T-cell (primary cell): ENCODE data around the gene PDE10A. TPM values are rescaled to one million over a fixed set of nuclear protein-coding genes. Genes with fewer than 3 reads are reported as not detected.

ENCODE experiments used
- ATAC-seq, 4 experiments: fragments of 200-7000 bp in 3 of 4; fragments of 150-1000 bp in 1 of 4; cut with Tn5 transposase; replicated peaks in 1 of 4; 1 replicate in 3 of 4; 2 replicates in 1 of 4; pipeline ENCODE4 v1.10.0; 2021; ENCODE audit warnings: moderate library complexity in 3 of 4, mild to moderate bottlenecking in 2 of 4, moderate number of reproducible peaks in 1 of 4
- CTCF ChIA-PET, 2 donors: fragments of 300-600 bp; sonication (Branson Sonifier 250); formaldehyde crosslinking; loops; one replicate each; lab custom pipeline; 2022; ENCODE audit warnings: antibody characterized with exemption in 2 of 2; lab: Charles Lee
- POLR2A ChIA-PET, 2 donors: fragments of 300-600 bp; sonication (Branson Sonifier 250); formaldehyde crosslinking; loops; one replicate each; lab custom pipeline; 2022; ENCODE audit warnings: antibody characterized with exemption in 2 of 2; lab: Charles Lee
- DNase-seq, 35 experiments: peaks; one replicate each; pipeline versions ENCODE4 v3.0.0 to v3.0.0-alpha.2; 2013 to 2023
- H3K27ac ChIP-seq: one replicate; pipeline ENCODE4 v1.5.1; 2013; ENCODE audit warnings: low read length
- H3K27me3 ChIP-seq, 2 experiments: replicated peaks in 1 of 2; 1 replicate in 1 of 2; 2 replicates in 1 of 2; pipeline versions ENCODE4 v1.6.1 to v1.7.0; 2013; ENCODE audit warnings: low read length in 1 of 2, mixed read lengths in 1 of 2; ENCODE audit not compliant: control insufficient read depth in 2 of 2, insufficient read depth in 2 of 2; ENCODE audit errors: extremely low read depth in 1 of 2
- H3K36me3 ChIP-seq, 2 donors: 1 replicate in 1 of 2; 2 replicates in 1 of 2; pipeline versions ENCODE4 v1.6.1 to v1.7.0; 2013; ENCODE audit warnings: low read length in 1 of 2; ENCODE audit not compliant: control insufficient read depth in 2 of 2, insufficient read depth in 1 of 2; ENCODE audit errors: extremely low read depth in 1 of 2
- H3K4me1 ChIP-seq, 2 experiments: 1 replicate in 1 of 2; 2 replicates in 1 of 2; pipeline versions ENCODE4 v1.6.1 to v1.7.0; 2013; ENCODE audit warnings: low read length in 2 of 2, mixed read lengths in 1 of 2; ENCODE audit not compliant: insufficient read depth in 2 of 2, control insufficient read depth in 1 of 2; ENCODE audit errors: extremely low read depth in 1 of 2
- H3K4me3 ChIP-seq, 2 donors: 1 replicate in 1 of 2; 2 replicates in 1 of 2; pipeline versions ENCODE4 v1.5.1 to v1.7.0; 2013; ENCODE audit warnings: mild to moderate bottlenecking in 2 of 2, low read length in 1 of 2, moderate library complexity in 1 of 2; ENCODE audit not compliant: control insufficient read depth in 1 of 2; ENCODE audit errors: extremely low read depth in 1 of 2
- H3K9me3 ChIP-seq: 2 replicates; pipeline ENCODE4 v1.7.0; 2013
- H3K27ac Mint-ChIP-seq, 2 donors: one replicate each; pipeline ENCODE4 v1.8.0; 2020 to 2021; ENCODE audit warnings: mild to moderate bottlenecking in 2 of 2, mixed read lengths in 2 of 2
- H3K27me3 Mint-ChIP-seq, 2 donors: one replicate each; pipeline ENCODE4 v1.8.0; 2021 to 2022; ENCODE audit warnings: mixed read lengths in 2 of 2
- H3K36me3 Mint-ChIP-seq: one replicate; pipeline ENCODE4 v1.8.0; 2021; ENCODE audit warnings: mixed read lengths
- H3K4me1 Mint-ChIP-seq, 3 donors: one replicate each; pipeline ENCODE4 v1.8.0; 2020 to 2022; ENCODE audit warnings: mixed read lengths in 3 of 3, mild to moderate bottlenecking in 1 of 3
- H3K4me3 Mint-ChIP-seq, 3 donors: one replicate each; pipeline ENCODE4 v1.8.0; 2020 to 2022; ENCODE audit warnings: mild to moderate bottlenecking in 3 of 3, mixed read lengths in 3 of 3, moderate library complexity in 3 of 3
- H3K9me3 Mint-ChIP-seq, 3 donors: one replicate each; pipeline ENCODE4 v1.8.0; 2020 to 2022; ENCODE audit warnings: mixed read lengths in 3 of 3
- WGBS: methylation state at CpG from one replicate; pipeline ENCODE4 v1.1.5; 2013; ENCODE audit warnings: missing lambda C conversion rate; ENCODE audit not compliant: insufficient coverage; 5-methylcytosine and 5-hydroxymethylcytosine counted together
- total RNA-seq, 35 experiments: library from RNA in 6 of 35; stranded (reverse) in 6 of 35; fragments of 120-200 nt in 1 of 35; gene quantifications; one replicate each; pipeline versions ENCODE4 v1.2.1 to v1.2.4 and lab custom pipeline; 2013 to 2026

PDE10A gene
- total RNA-seq, 5 donors from 2014 or later (not counting 1 experiment from before 2014, with no cell fraction given): 0.12 TPM; not detected in 4

GRCh38 chr6:165552248-165552736, 110.7 kb downstream of the PDE10A start:
- Histone ChIP-seq H3K27ac (no peak overlapping the region), H3K4me3 (no peak overlapping the region), H3K36me3 (no peaks in the 10 kb centered on the region), H3K9me3 (no peaks in the 10 kb centered on the region), H3K4me1 (no peaks in the 10 kb centered on the region), H3K27me3 (no peaks in the 10 kb centered on the region)
- Mint-ChIP-seq H3K36me3 (no peaks in the 10 kb centered on the region), H3K27me3 (no peaks in the 10 kb centered on the region), H3K4me1 (no peaks in the 10 kb centered on the region), H3K9me3 (peaks cover 4 to 15% (median 4%) of the 10 kb centered on the region in 3 donors), H3K27ac (no peak overlapping the region), H3K4me3 (no peak overlapping the region)
- DNase-seq: no peak
- ChIA-PET CTCF (no interaction called here), POLR2A (no interaction called here)
- ATAC-seq: no peak
- WGBS: 80% methylated on average over 1 of the region's 5 CpGs

- no peaks in the 10 kb centered on the region for H3K9me3 ChIP-seq
- no peaks in the 10 kb centered on the region for H3K36me3 ChIP-seq
- no peaks in the 10 kb centered on the region for H3K27me3 ChIP-seq
- H3K27ac ChIP-seq: no peak overlapping the region
- H3K27me3 Mint-ChIP-seq: no peaks in the 10 kb centered on the region
- WGBS: 90% methylated on average over 2 of the region's 3 CpGs
- no peak for ATAC-seq
- POLR2A ChIA-PET: no interaction called here
- no peaks in the 10 kb centered on the region for H3K36me3 Mint-ChIP-seq
- CTCF ChIA-PET: no interaction called here
- DNase-seq: no peak
- no peaks in the 10 kb centered on the region for H3K4me1 ChIP-seq
- peaks cover 2 to 15% (median 4%) of the 10 kb centered on the region in 3 donors for H3K9me3 Mint-ChIP-seq
- H3K4me3 Mint-ChIP-seq: no peak overlapping the region
- no peak overlapping the region for H3K27ac Mint-ChIP-seq
- no peaks in the 10 kb centered on the region for H3K4me1 Mint-ChIP-seq
- no peak overlapping the region for H3K4me3 ChIP-seq
These were observed 111.2 kb downstream of the PDE10A start for GRCh38 chr6:165551828-165552227.

- DNase-seq: no peak
- Mint-ChIP-seq H3K27ac (no peak overlapping the region), H3K9me3 (no peaks in the 10 kb centered on the region), H3K27me3 (no peaks in the 10 kb centered on the region), H3K4me3 (no peak overlapping the region), H3K4me1 (no peaks in the 10 kb centered on the region), H3K36me3 (no peaks in the 10 kb centered on the region)
- no CpG with 5 or more reads among the region's 2 CpGs for WGBS
- H3K4me1 ChIP-seq: no peaks in the 10 kb centered on the region
- H3K27me3 ChIP-seq: no peaks in the 10 kb centered on the region
- no peak overlapping the region for H3K27ac ChIP-seq
- ChIA-PET POLR2A (no interaction called here), CTCF (no interaction called here)
- H3K4me3 ChIP-seq: no peak overlapping the region
- no peak for ATAC-seq
- H3K9me3 ChIP-seq: no peaks in the 10 kb centered on the region
- no peaks in the 10 kb centered on the region for H3K36me3 ChIP-seq
These were observed 114.6 kb downstream of the PDE10A start for GRCh38 chr6:165548450-165548849.

GRCh38 chr6:165545806-165546205, 117.2 kb downstream of the PDE10A start:
- H3K27ac Mint-ChIP-seq: no peak overlapping the region
- DNase-seq (no peak), ATAC-seq (no peak)
- Histone ChIP-seq H3K36me3 (no peaks in the 10 kb centered on the region), H3K4me1 (no peaks in the 10 kb centered on the region), H3K9me3 (no peaks in the 10 kb centered on the region), H3K27me3 (no peaks in the 10 kb centered on the region), H3K4me3 (no peak overlapping the region), H3K27ac (no peak overlapping the region)
- no peak overlapping the region for H3K4me3 Mint-ChIP-seq
- ChIA-PET CTCF (no interaction called here), POLR2A (interaction anchor here in 1 of 2 donors (0.6 kb wide), 1 partner anchor 1004 kb away, joined by 3 read pairs; no protein-coding TSS in a partner anchor)
- H3K27me3 Mint-ChIP-seq: no peaks in the 10 kb centered on the region
- no CpG with 5 or more reads among the region's 2 CpGs for WGBS
- H3K4me1 Mint-ChIP-seq: no peaks in the 10 kb centered on the region
- peaks cover 0 to under 1% (median 0%) of the 10 kb centered on the region in 3 donors for H3K9me3 Mint-ChIP-seq
- no peaks in the 10 kb centered on the region for H3K36me3 Mint-ChIP-seq

GRCh38 chr6:165543781-165544180, 119.3 kb downstream of the PDE10A start:
- Histone ChIP-seq H3K27me3 (no peaks in the 10 kb centered on the region), H3K4me3 (no peak overlapping the region), H3K27ac (no peak overlapping the region), H3K4me1 (no peaks in the 10 kb centered on the region), H3K36me3 (no peaks in the 10 kb centered on the region), H3K9me3 (no peaks in the 10 kb centered on the region)
- ATAC-seq: no peak
- ChIA-PET POLR2A (no interaction called here), CTCF (no interaction called here)
- Mint-ChIP-seq H3K9me3 (peaks cover 0 to 4% (median 0%) of the 10 kb centered on the region in 3 donors), H3K27me3 (no peaks in the 10 kb centered on the region), H3K27ac (no peak overlapping the region), H3K4me1 (no peaks in the 10 kb centered on the region), H3K36me3 (no peaks in the 10 kb centered on the region), H3K4me3 (no peak overlapping the region)
- no peak for DNase-seq
- no CpG with 5 or more reads among the region's 4 CpGs for WGBS

GRCh38 chr6:165536911-165537310, 126.1 kb downstream of the PDE10A start:
- Histone ChIP-seq H3K4me1 (no peaks in the 10 kb centered on the region), H3K27me3 (no peaks in the 10 kb centered on the region), H3K9me3 (no peaks in the 10 kb centered on the region), H3K4me3 (no peak overlapping the region), H3K36me3 (no peaks in the 10 kb centered on the region), H3K27ac (no peak overlapping the region)
- ATAC-seq (no peak), DNase-seq (no peak)
- WGBS: 66% methylated on average over 2 of the region's 4 CpGs
- Mint-ChIP-seq H3K4me1 (no peaks in the 10 kb centered on the region), H3K27ac (no peak overlapping the region), H3K9me3 (peaks cover 10 to 16% (median 13%) of the 10 kb centered on the region in 3 donors), H3K36me3 (no peaks in the 10 kb centered on the region), H3K4me3 (no peak overlapping the region), H3K27me3 (no peaks in the 10 kb centered on the region)
- CTCF ChIA-PET: no interaction called here
- POLR2A ChIA-PET: no interaction called here

- Histone ChIP-seq H3K4me3 (no peak overlapping the region), H3K36me3 (no peaks in the 10 kb centered on the region), H3K27me3 (no peaks in the 10 kb centered on the region), H3K4me1 (no peaks in the 10 kb centered on the region), H3K9me3 (no peaks in the 10 kb centered on the region), H3K27ac (no peak overlapping the region)
- Mint-ChIP-seq H3K27me3 (peaks cover 0 to 4% of the 10 kb centered on the region in 2 donors), H3K4me1 (no peaks in the 10 kb centered on the region), H3K27ac (no peak overlapping the region), H3K36me3 (no peaks in the 10 kb centered on the region), H3K9me3 (peaks cover 0 to 9% (median 5%) of the 10 kb centered on the region in 3 donors), H3K4me3 (no peak overlapping the region)
- ATAC-seq (no peak), DNase-seq (no peak)
- CTCF ChIA-PET: no interaction called here
- POLR2A ChIA-PET: no interaction called here
- WGBS: no CpG with 5 or more reads among the region's 3 CpGs
These were observed 143.7 kb downstream of the PDE10A start for GRCh38 chr6:165519316-165519715.
